NCI-H1417 treated with DMSO at 0.1 percent for 48 hours (cell line): Measurements from ENCODE around the gene INTS3.
"Not testable (repeated sequence)": the region's sequence is repeated elsewhere in the genome, so short reads cannot be mapped to it uniquely, and the experiment has no call there.

Source experiments
- DNase-seq: peaks from one replicate; lab custom pipeline; 2025; lab: John Stamatoyannopoulos, UW

INTS3 gene

GRCh38 chr1:153778051-153778823, 50.4 kb downstream of the INTS3 start:
- DNase-seq, result no peak

DNA sequence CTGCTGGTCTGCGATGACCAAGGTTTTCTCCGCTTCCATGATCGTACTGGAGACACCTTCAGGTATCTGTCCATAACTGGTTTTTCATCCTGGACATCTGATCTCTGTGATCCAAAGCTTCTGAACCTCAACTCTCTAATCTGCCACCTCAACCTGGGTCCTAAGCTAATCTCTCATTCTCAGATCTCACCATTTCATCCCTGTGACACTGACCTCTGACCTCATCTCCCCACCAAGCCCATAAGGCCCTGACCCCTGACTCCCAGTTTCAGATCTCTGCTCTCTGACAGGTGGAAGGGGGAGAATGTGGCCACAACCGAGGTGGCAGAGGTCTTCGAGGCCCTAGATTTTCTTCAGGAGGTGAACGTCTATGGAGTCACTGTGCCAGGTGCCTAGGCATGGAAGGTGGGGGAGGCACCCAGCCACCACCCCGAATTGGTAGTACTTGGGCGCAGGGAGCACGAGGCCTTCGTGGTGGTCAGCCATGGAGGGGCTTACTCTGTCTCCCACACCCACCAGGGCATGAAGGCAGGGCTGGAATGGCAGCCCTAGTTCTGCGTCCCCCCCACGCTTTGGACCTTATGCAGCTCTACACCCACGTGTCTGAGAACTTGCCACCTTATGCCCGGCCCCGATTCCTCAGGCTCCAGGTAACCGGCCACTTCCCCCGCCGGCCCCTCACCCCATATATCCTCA, 51.1 kb downstream of the INTS3 start:
- no peak for DNase-seq

GRCh38 chr1:153779781-153780541, 52.1 kb downstream of the INTS3 start:
- DNase-seq, result no peak

- DNase-seq, result no peak
Measured at GRCh38 chr1:153780551-153780950, 52.7 kb downstream of the INTS3 start.

DNA sequence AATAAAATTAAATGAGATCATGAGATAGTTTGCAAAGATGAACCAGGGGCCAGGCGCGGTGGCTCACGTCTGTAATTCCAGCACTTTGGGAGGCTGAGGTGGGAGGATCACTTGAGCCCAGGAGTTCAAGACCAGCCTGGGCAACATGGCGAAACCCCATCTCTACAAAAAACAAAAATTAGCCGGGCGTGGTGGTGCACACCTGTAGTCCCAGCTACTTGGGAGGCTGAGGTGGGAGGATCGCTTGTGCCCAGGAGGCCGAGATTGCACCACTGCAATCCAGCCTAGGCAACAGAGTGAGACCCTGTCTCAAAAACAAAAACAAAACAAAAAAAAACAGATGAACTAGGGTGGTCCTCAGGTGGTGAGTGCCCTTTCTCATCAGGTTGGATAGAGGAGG, 54.8 kb downstream of the INTS3 start:
- not testable (repeated sequence) for DNase-seq

DNA sequence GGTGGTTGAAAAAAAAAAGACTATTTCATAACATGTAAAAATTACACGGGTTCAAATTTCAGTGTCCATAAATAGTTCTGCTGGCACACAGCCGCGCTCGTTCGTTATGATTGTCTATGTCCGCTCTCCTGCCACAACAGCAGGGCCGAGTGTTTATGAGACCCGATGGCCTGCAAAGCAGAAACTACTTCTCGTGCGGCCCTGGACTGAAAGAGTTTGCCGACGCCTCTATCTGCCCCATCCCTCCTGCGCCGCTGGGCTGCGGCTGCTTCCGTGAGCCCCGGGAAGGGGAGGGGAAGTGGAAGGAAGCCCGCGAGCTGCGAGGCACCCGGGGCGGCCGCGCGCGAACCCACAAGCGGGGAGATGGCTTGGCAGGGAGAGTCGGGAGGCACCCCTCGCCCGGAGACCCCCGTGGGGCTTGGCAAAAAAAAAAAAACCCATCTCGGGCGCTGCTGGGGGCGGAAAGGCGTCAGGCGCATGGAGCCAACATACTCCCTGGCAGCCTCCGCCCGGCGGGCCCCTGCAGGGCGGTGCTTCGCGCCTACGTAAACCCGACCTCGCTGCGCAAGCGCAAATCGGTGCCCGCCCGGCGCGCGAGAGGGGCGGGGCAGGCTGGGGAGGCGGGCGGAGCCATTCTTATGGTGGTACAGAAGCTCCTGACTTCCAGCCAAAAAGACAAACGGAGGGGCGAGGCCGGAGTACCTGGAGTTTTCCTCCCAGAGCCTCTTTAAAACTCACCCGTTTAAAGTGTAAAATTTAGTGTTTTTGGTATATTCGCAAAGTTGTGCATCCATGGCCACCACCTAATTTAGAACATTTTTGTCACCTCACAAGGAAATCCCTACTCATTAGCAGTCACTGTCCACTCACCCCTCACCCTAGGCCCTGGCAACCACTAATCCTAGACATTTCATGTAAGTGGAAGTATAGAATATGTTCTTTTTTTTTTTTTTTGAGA, 55.7 kb downstream of the INTS3 start:
- DNase-seq, result peak; percentile 56

DNA sequence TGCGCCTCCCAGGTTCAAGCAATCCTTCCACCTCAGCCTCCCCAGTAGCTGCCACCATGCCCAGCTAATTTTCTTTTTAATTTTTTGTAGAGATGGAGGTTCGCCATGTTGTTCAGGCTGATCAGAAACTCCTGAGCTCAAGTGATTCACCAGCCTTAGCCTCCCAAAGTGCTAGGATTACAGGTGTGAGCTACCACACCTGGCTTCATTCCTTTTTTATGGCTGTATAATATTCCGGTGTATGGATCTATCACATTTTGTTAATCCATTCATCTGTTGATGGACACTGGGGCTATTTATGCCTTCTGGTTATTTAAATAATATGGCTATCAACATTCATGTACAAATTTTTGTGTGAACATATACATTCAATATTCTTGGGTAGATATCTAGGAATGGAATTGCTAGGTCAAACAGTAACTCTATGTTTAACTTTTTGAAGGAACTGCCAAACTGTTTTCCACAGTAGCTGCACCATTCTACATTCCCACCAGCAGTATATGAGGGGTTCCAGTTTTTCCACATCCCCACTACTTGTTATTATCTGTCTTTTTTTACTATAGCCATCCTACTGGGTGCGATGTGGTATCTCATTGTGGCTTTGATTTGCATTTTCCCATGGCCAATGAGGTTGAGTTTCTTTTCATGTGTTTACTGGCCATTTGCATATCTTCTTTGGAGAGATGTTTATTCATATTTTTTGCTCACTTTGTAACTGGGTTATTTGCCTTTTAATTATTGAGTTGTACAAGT, 58.4 kb downstream of the INTS3 start:
- no peak for DNase-seq

DNA sequence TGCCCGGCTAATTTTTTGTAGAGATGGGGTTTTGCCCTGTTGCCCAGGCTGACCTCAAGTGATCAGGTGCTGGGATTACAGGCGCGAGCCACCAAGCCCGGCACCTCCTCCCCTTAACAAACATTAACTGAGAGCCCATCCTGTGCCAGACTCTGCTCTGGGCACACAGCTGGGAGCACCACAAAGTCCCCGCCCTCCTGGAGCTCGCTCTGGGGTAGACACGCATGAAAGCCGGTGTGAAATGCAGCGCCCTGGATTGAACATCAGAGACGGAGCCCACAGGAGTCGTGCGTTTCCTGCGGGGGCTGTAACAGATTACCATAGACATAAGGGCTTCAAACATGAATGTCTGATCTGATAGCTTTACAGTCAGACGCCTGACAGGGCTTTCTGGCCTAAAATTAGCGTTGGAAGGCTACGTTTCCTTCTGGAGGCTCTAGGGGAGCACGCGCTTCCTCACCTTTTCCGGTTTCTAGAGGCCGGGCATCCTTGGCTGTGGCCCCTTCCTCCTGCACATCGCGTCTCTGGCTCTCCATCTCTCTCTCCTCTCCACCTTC, 61.7 kb downstream of the INTS3 start:
- DNase-seq, result no peak

- no peak for DNase-seq
Measured at GRCh38 chr1:153790313-153790965, 62.6 kb downstream of the INTS3 start.

GRCh38 chr1:153790966-153791647, 63.3 kb downstream of the INTS3 start:
- DNase-seq, result no peak

DNA sequence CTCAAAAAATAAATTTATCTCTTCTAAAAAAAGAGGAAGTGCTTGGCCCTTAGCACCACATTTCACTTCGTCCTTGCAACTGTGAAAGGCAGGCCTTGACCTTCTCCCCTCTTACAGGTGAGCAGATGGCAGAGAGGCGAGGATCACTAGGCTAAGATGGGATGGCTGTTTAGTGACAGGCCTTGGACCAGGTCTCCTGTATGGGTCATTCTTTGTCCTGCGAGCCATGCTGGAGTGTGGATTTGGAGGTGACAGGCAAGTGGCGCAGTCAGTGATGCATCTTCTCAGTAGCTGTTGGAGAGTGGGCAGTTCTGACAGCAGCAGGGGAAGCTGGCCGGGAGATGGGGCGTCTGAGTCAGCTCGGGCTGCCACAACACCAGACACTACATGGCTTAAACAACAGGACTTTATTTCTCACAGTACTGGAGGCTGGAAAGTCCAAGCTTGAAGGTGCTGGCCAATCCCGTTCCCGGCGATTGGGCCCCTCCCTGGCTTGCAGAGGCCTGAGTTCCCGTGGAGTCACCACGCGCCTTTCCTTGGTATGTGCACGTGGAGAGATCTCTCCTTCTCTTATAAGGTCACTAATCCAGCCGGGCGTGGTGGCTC, 63.9 kb downstream of the INTS3 start:
- DNase-seq, result no peak

DNA sequence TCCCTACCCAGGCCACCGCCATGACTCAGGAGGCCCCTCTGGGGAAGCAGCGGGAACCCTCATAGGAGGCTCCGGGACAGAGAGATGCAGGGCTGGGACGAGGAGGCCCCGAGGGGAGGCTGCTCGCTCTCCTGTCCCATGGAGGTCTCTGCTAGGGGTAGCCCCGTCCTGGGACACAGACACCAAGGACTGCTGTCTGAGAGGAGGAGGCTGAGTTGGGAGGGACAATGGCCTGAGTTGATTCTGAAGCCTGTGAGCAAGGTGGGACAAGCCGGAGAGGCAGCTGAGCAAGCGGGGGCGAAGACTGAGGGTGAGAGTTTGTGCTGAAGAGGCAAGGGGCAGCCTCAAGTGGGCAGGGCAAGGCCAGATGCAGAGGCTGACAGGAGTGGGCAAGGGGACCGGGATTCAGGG, 64.8 kb downstream of the INTS3 start:
- DNase-seq, result no peak

GRCh38 chr1:153793261-153793972, 65.6 kb downstream of the INTS3 start:
- no peak for DNase-seq

DNA sequence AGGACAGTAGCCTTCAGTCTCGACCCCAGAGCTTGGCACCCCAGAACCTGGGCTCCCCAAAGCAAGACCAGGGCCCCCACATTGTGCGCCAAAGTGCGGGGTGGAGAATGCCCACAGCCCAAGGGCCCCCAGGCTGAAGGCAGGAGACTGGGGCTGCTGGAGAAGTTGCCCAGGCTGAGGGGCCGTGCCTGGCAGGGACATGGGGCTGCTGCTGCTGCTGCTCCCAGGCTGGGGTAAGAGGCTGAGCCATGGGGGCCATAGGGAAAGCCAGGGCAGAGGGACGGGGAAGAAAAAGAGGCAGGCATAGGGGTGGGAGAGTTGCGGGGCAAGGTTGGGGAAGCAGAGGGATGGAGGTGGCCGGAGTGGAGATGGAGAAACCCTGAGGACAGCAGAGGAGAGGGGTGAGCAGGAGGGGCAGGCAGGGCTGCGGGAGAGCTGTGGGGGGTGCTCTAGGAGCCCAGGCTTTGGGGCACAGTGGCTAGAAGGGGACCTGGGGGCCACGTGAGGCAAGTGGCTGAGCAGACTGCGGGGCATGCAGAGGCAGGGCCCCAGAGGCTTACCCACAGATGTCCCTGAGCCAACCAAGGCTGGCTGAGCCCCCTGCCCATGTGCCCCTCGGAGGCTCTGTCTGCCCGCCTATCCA, 66.2 kb downstream of the INTS3 start:
- no peak for DNase-seq

DNA sequence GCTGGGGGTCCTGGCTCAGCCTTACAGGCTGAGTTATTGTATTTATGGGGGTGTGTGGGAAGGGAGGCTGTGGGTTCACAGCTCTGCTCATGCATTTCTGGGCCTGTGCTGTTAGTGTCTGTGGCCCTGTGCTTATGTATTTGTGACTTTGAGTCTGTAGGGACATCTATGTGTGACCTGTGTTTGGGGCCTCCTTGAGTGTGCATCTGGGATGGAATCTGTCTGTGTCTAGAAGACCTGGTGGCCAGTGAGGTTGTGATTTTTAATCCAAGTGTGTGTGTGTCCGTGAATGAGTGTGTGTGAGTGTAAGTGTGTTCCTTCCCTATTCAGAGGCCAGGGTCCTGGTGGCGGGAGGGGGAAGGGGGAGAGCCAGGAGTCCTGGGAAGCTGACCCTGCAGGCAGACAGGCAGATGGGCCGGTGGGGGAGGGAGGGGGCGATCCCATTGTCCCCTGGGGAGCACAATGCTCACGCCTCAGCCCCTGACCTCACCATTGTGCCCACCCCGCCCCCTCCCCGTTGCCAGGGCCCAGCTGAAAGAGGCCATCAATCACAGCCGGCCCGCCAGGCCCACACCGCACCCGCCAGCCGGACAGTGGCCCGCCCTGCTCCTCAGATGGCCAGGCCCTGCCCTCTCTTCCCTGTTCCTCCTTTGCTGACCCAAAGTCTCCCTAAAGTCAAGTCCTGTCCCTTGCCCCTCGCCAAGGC, 66.9 kb downstream of the INTS3 start:
- DNase-seq, result no peak

- DNase-seq, result no peak
Measured at GRCh38 chr1:153795330-153795837, 67.5 kb downstream of the INTS3 start.
